Globus pallidus (tissue), 1 donor: ENCODE measurements around the gene RFFL.
A peak's percentile ranks its signal among the peaks of the same experiment; 100 is the strongest.

ENCODE experiments used
- DNase-seq: peaks from one replicate; pipeline ENCODE4 v3.0.0-alpha.2; 2015; ENCODE audit warnings: low spot score

The RFFL gene

DNA sequence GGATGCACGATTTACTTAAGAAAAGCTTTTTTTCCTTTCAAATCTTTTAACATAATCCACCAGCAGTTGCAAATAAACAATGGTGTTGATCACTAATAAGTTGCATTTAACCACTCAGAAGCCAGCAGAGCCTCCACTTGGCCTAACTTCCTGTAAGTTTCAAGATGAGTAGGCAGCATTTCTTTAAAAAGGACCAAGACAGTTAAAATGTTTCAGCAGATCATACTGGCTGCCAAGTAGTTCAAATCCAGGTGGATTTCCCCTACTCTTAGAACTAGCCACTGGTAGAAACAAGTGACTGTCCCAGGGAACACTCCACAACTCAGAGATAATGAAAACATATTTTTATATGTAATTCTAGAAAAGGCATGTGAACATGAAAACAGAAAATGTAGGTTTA, 17.0 kb upstream of the RFFL start:
- DNase-seq = no peak

DNA sequence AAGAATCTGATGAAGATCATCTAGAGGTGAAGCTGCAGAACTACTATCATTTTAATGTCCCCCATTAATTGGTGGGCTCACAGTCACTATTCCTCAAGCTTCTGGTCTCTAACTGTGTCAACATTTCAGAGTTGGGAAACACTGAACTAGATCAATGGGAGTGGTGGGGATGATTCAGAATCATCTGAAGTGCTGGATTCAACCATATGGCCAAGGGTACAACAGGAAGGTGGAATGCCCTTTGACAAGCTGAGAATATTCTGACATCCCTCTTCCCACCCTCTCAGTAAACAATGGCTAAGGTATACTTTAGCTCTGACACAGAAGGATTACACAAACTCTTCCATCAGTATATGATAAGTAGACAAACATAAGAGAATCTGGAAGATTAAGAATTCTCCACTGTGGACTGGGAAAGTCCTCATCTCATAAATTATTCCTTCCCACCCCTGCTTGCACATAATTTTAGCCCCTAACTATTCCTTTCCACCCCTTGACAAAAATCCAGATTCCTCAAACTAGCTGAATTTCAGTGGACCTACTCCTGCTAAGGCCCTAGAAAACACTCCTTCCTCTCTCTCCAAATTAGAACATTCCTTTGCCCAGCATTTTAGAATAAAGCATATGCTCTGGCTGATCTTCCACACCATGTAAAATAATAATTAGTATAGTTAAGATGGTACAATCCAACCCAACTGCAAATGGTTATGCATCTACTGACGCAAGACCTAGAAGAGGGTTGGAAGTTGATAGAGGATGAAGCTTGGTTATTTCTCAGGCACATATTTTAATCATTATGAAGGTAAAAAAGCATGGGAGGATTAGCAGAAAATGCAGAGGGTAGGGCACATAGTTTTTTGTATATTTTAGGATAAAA, 16.3 kb upstream of the RFFL start:
- no peak for DNase-seq

DNA sequence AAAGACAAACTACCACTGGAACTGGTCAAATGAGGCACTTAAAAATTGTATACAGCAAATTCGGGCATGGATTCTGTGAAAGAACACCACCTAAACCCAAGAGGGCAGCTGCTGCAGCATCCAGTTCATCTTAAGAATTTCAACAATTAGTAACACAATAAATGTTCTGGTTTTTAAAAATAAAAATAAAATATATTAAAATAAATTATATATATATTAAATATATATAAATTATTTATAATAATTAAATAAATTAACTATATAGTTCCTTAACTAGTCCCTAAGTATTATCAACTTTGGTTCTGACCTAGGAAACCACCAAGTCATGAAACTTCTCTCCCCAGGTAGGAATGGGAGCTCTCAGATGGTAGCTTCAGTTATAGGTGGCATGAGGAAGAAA, 13.4 kb upstream of the RFFL start:
- DNase-seq = no peak

DNA sequence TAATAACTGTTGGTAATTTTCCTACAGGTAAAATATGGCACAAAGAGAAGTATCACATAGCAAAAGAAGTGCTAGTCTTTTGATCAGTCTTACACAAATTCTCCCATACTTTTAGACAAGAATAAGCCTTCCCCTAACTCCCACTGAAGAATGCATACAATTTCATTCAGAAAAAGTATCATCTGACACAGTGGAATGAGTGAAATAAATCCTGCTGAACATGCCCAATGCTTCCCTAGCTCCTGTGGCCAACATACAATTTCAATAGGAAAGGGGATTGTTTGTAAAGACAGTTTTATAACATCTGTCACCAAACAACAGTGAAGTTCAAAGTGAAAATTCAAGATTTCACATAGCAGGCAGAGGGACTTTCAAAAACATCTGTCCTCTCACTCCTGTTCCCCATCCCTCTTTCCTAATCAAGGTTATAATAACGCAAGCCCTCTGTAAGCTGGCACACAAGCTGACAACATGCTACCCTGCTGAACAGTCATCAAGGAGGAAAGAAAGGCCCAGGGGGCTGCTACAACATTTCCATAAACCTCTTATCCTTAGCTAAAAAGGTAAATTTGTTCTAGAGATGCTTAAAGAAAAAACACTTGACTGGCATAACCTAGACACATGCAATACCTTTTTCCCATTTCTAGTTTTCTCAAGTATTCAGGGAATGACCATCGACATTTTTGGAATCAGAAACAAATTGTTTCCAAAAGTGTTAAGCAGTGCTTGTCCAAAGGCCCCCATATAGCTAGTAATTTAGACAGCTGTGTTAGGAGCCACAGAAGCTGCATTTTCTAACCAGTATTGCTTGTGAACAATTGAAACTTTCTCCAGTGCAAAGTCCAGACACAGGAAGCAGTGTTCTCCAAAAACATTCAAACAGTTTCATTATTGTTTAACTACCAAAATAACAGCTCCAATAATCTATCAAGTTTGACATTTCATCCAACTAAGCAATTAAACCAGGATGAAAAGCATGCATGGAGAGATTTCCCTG, 11.5 kb upstream of the RFFL start:
- DNase-seq = peak; percentile 93

DNA sequence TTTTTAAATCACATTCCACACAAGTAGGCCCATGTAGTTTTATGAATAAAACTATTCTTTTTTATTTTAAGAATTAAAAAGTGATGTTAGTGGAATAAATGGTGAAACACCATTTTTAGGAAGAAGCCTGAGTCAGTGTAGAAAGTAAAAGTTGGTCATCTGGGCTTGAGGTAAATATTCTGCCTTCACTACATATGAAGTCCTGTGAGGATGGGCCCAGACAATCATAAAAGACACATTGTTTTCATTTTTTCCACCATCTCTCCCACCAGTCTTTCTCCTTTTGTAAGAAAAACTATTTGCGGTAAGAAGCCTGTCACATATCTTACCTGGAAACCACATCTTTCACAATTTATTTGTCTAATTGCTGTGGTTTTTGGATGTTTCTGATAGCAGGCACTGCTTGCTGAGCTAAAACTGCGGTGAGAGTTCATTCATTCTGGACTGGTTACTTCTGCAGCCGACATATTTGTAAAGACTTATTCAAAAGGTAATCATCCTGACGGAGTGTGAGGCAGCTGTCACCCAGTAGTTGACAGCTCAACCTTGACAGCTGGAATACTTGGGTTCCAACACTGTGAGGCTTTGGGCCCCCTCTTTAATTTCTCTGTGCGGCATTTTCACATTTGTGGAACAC, 10.6 kb upstream of the RFFL start:
- DNase-seq = peak; percentile 49

DNA sequence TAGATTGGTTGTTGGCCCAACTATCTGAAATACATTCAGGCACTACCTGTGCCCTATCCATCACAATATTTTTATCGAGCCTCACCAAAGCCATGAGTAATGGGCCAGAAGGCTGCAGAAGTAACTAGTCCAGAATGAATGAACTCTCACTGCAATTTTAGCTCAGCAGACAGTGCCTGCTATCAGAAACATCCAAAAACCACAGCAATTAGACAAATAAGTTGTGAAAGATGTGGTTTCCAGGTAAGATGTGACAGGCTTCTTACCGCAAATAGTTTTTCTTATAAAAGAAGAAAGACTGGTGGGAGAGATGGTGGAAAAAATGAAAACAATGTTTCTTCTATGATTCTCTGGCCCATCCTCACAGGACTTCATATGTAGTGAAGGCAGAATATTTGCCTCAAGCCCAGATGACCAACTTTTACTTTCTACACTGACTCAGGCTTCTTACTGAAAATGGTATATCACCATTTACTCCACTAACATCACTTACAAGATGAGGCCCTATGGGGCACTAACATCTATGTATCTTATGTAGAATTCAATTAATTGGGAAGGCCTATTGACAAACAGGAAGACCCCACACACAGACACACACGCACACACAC, 9.8 kb upstream of the RFFL start:
- DNase-seq = no peak

DNA sequence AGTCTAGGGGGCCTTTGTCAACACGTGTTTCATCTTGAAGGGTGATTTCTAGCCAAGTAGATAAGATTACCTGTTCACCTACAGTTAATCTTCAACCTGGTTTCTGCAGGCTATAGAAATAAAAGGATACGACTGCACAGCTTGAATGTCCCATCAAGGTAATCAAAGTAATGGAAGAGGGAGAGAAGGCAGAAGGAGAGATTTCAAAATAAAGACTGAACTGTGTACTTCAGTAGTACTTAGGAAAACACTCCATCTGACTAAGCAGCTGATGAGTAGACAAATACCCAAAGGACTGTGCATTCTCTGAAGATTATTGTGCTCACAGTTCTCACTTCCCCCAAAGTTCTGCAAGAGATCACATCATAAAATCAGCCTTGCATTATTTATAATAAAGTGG, 5.8 kb upstream of the RFFL start:
- DNase-seq = peak; percentile 55

DNA sequence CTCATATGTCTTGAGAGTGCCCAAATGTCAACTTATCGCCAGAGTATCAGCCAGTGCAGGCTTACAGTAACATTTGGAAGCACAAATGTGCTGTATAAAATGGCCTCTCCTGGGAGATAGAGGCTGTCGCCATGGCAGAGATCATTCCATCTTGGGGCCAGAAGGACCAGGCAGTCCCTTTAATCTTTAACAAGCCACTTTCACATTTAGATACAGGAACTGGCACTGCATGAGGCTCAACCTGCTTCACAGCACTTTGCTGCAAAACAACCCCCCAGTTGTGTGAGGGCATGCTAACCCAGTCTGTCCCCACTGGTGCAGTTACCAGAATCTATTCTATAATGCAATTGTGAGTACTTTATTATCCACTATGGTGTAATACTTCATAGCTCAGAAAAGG, 4.7 kb upstream of the RFFL start:
- DNase-seq = no peak

DNA sequence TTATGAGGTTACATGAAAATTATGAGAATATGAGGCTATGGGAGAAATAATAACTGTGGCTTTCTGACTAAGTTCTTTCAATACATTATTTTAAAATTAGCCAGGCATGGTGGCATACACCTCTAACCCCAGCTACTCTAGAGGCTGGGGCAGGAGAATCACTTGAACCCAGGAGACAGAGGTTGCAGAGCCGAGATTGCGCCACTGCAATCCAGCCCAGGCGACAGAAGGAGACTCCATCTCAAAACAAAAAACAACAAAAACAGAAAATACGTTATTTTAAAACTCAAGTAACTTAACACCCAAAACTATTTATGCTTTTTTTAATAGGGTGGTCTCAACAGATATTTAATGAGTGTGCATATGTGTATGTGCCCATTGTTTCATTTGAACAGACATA, 2.4 kb upstream of the RFFL start:
- no peak for DNase-seq

DNA sequence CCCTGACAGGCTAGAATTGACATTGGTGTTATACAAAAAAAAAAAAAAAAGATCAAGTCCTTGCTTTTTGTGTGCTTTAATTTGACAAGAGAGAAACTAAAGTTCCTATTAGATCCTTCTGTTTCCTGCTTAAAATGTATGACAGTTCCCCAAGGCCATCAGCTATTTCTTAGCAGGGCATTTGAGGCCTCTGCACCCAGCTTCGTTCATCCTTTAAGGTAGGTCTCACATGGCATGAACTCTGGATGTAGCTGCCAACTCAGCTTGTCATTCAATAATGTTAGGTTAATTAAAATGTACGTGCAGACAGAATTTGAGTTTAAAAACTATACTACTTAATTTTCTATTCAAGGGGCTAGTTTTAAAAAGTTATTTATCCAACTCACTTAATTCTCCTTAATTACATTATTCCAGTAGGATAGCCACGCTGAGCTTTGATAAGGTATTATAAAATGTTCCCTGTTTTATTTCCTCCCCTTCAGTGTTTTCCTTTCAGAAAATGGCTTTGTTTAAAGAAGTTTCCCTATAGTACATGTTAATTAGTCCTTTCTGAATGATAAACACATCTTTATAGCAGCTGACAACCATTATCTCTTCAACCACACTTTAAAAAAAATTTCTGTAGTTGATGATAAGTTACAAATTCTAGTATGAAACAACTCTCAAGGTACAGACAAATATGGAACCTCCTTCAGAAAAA, 1.2 kb upstream of the RFFL start:
- no peak for DNase-seq

DNA sequence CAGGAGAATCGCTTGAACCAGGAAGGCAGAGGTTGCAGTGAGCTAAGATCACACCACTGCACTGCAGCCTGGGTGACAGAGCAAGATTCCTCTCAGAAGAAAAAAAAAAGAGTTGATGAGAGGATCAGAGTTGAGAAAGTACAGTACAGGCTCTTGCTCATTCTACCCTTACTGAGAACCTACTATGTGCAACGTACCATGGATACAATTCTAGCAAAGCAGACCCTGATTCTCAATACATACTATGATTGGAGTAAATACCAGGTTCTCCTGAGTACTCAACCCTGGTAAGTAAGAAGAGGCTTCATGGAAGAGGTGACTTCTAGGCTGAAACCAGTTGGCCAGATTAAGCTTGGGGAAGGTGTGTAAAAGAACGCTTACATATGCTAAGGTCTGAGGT, 1.2 kb downstream of the RFFL start:
- DNase-seq = no peak

DNA sequence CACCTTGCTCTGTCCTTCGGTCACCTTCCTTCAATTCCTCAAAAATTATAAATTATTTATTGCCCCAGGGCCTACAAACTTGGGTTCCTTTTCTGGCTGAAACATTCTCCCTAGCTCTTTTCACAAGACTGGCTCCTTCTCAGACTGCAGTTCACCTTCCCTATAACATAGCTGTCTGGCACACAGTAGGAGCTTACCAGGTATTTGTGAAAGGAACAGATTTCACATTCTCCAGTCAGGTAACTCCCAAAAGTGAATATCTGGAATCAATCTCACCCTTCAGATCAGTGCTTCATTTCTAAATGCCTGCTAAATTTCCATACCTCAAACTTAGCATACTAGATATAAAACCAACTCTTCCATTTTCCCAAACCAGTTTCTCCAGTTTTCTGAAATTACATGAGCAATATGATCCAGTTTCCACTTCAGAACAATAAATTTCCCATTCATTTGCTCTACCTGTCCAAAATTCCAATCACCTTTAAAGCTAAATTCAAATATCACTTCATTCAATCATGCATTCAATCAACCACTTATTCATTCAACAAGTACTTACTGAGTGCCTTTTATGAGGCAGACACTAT, 6.1 kb downstream of the RFFL start:
- DNase-seq = no peak

DNA sequence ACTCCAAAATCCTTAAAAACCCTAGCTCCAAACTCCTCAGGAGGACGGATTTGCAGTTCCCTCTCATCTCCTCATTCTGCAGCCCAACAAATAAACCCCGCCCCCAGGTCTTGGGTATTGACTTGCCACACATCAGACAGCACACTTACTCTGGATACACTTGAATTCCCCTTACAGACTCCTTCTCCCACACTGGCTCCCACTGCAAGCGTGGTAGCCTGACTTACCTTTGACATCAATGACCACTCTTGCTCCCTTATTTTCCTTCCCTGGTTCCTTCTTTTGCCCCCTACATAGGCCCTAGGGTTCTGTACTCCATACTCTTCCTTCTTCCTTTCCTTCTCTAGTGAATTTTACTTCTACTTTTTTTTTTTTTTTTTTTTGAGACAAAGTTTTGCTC, 7.5 kb downstream of the RFFL start:
- DNase-seq = no peak

DNA sequence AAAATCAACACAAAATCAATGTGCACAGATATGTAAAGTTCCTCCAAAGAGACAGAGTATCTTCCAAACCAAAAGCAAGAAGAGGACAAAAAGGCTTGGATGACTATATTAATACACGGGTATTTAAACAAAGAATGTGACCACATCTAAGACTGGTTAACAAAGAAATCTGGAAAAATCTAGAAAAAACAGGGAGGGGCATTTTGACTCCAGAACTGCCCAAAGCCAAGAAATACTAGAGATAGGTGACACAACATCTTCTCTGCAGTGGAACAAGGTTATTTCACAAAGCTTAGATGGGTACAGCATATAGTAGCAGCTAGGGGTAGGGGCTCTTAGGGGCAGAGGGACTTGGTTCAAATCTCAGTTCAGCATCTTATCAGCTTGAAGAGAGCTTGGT, 10.3 kb downstream of the RFFL start:
- DNase-seq = no peak

DNA sequence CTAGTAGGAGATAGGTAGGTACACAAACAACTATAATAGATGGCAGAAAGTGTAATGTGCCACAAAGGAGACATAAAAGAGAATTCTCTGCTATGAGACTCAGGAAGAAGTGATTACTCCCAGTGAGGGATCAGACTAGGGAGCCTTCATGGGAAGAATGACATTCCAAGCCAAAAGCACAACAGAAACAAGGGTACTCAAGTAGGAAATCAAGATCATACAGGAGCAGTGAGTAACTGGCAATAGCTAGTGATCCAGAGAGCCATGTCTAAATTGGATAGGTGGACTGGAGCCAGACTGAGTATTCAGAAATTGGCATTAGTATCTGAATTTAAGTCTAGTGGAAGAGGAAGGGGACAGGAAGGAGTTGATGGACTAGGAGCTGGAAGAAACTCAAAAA, 10.7 kb downstream of the RFFL start:
- DNase-seq = no peak

DNA sequence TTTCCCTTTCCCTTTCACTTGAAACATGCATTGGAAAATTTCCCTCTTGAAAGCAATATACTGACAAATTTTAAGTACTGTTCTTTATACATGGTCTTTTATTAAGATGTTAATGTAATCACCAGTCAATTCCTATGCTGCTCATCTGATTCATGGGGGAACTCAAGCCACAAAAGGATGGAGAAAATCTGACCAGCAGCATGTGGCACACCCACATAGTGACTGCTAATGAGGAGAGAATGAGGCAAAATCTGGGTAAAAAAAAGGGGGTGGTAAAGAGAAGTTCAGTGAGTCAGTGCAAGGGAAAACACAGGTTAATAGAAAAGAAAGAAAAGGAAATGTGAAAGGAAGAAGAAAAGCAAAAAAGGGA, 11.3 kb downstream of the RFFL start:
- DNase-seq = no peak

DNA sequence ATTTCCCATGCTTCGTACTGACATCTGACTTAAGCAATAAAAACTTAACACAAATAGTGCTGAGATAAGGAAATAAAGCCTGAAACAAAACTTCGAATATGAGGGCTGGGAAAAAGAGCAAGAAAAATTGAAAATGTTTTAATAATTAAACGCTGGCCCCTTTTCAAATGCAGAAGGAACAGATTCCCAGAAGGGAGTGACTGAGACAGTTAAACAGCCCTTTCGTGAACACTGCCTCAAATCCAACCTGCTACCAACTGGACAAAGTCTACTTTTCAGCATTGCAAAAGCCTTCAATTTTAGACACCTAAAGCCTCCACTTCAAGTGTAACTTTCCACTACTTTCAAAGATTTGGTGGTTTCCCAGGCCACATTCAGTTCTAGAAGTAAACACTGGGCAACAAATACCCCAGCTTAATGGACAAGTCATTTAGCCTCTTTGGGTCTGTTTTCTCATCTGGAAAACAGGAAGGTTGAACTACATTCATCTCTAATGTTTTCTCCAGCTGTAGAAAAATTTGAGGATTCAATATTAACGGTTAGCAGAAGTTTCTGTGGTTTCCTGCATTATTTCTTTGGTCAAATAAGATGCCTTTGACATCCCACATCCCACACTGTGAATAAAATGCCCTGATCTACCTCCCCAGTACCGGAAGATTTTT, 11.8 kb downstream of the RFFL start:
- DNase-seq = no peak

DNA sequence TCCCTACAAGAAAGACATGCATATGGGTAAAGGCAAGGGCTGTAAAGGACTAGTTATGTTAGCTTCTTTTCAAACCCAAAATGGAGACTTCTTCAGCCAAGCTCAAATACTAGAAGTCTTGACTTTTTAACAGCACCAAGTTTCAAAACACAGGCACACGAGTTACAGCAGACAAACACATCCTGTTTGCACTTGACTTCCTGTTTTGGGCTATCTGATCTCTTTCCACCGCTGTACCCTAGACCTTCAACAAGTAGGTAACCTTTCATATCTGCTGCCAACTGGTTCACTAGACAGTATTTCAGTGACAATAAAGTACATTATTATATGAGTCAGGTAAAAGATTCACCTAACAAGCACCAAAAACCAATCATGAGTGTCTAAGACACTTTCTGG, 12.3 kb downstream of the RFFL start:
- DNase-seq = no peak

DNA sequence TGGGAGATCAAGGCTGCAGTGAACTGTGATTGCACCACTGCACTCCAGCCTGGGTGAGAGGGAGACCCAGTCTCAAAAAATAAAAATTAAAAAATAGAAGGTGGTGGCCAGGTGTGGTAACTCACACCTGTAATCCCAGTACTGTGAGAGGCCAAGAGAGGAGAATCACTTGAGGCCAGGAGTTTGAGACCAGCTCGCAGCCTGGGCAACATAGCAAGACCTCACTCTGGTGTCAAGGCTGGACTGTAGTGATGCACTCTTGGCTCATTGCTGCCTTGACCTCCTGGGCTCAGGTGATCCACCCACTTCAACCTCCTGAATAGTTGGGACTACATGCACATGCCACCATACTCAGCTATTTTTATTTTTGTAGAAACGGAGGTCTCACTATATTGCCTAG, 13.3 kb downstream of the RFFL start:
- DNase-seq = no peak

DNA sequence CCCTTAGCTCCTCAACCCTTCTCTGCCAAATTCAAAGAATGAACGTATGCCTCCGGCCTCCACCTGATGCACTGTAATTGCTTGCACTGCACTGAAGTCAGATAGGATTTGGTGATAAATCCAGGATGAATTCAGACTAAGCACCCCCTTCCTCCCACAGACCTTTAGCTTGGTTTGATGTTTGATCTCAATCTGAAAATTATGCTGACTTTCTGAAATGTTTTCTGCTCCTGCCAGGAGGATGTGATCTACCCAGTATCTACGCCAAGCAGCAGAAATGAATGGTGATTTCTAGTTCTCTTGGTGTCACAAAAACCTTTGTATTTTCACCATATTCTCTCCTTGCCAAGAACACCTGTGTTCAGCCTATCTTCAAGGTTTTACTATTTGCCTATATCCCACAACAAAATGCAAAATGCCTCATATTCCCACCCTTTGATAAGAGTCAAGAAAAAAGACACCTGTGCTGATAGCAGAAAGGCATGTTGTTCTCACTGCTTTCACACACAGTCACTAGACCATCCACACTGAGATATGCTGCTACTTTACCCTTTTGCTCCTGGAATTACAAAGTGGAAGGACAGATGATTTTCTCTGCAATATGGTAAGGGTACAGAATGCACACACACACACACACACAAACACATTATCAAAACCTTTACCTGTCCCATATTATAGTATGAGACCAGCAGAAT, 14.7 kb downstream of the RFFL start:
- DNase-seq = no peak
